Effector memory CD4-positive, alpha-beta T cell (primary cell): ENCODE results near the gene SIL1.
"Not testable (repeated sequence)": the region's sequence is repeated elsewhere in the genome, so short reads cannot be mapped to it uniquely, and the experiment has no call there.

Experiments used
- DNase-seq, 3 donors: peaks; one replicate each; pipeline ENCODE4 v3.0.0-alpha.2; 2020
- H3K27ac ChIP-seq: 2 replicates; pipeline ENCODE4 v1.7.0; 2013; ENCODE audit warnings: mild to moderate bottlenecking, low read length, moderate library complexity; ENCODE audit not compliant: insufficient read depth, poor library complexity, severe bottlenecking
- H3K27me3 ChIP-seq: replicated peaks from 2 replicates; pipeline ENCODE4 v1.7.0; 2013; ENCODE audit warnings: mild to moderate bottlenecking, low read length; ENCODE audit not compliant: insufficient read depth, control insufficient read depth, poor library complexity, severe bottlenecking
- H3K36me3 ChIP-seq: 2 replicates; pipeline ENCODE4 v1.7.0; 2013; ENCODE audit warnings: mild to moderate bottlenecking, low read length, moderate library complexity; ENCODE audit not compliant: control insufficient read depth, insufficient read depth
- H3K4me1 ChIP-seq: 2 replicates; pipeline ENCODE4 v1.7.0; 2013; ENCODE audit warnings: low read length, mild to moderate bottlenecking; ENCODE audit not compliant: control insufficient read depth, insufficient read depth, poor library complexity, severe bottlenecking
- H3K4me3 ChIP-seq: 2 replicates; pipeline ENCODE4 v1.7.0; 2013; ENCODE audit warnings: low read length, low read depth, mild to moderate bottlenecking; ENCODE audit not compliant: insufficient read depth, poor library complexity, severe bottlenecking
- H3K9me3 ChIP-seq: 2 replicates; pipeline ENCODE4 v1.7.0; 2013; ENCODE audit warnings: mild to moderate bottlenecking, low read length, moderate library complexity; ENCODE audit not compliant: control insufficient read depth

The SIL1 gene

GRCh38 chr5:139117342-139117884, 80.8 kb downstream of the SIL1 start:
- Histone ChIP-seq H3K27ac (no peak overlapping the region), H3K27me3 (no peaks in the 10 kb centered on the region), H3K9me3 (no peaks in the 10 kb centered on the region), H3K4me1 (no peaks in the 10 kb centered on the region), H3K36me3 (peaks cover 10% of the 10 kb centered on the region), H3K4me3 (no peak overlapping the region)
- no peak for DNase-seq

GRCh38 chr5:139116100-139116655, 82.0 kb downstream of the SIL1 start:
- Histone ChIP-seq H3K4me3 (no peak overlapping the region), H3K27ac (no peak overlapping the region), H3K36me3 (peaks cover 10% of the 10 kb centered on the region), H3K9me3 (no peaks in the 10 kb centered on the region), H3K4me1 (no peaks in the 10 kb centered on the region), H3K27me3 (no peaks in the 10 kb centered on the region)
- DNase-seq, result no peak

GRCh38 chr5:139113892-139114291, 84.3 kb downstream of the SIL1 start:
- Histone ChIP-seq H3K27me3 (no peaks in the 10 kb centered on the region), H3K4me1 (no peaks in the 10 kb centered on the region), H3K36me3 (no peaks in the 10 kb centered on the region), H3K4me3 (no peak overlapping the region), H3K27ac (no peak overlapping the region), H3K9me3 (no peaks in the 10 kb centered on the region)
- DNase-seq, result no peak

- not testable (repeated sequence) for H3K4me1 ChIP-seq, H3K36me3 ChIP-seq, H3K4me3 ChIP-seq, H3K27me3 ChIP-seq, H3K9me3 ChIP-seq, DNase-seq, H3K27ac ChIP-seq
Observed at GRCh38 chr5:139112362-139112761, 85.8 kb downstream of the SIL1 start.

- no peaks in the 10 kb centered on the region for H3K9me3 ChIP-seq
- H3K4me3 ChIP-seq, result no peak overlapping the region
- DNase-seq, result no peak
- H3K4me1 ChIP-seq, result no peaks in the 10 kb centered on the region
- H3K27ac ChIP-seq, result no peak overlapping the region
- H3K27me3 ChIP-seq, result no peaks in the 10 kb centered on the region
- no peaks in the 10 kb centered on the region for H3K36me3 ChIP-seq
Observed at GRCh38 chr5:139110526-139111168, 87.5 kb downstream of the SIL1 start.

- H3K27me3 ChIP-seq, result no peaks in the 10 kb centered on the region
- H3K27ac ChIP-seq, result no peak overlapping the region
- H3K9me3 ChIP-seq, result no peaks in the 10 kb centered on the region
- H3K36me3 ChIP-seq, result no peaks in the 10 kb centered on the region
- no peaks in the 10 kb centered on the region for H3K4me1 ChIP-seq
- no peak overlapping the region for H3K4me3 ChIP-seq
- no peak for DNase-seq
Observed at GRCh38 chr5:139108063-139108824, 89.9 kb downstream of the SIL1 start.

- H3K36me3 ChIP-seq, result no peaks in the 10 kb centered on the region
- no peak overlapping the region for H3K4me3 ChIP-seq
- no peak for DNase-seq
- H3K27ac ChIP-seq, result no peak overlapping the region
- no peaks in the 10 kb centered on the region for H3K27me3 ChIP-seq
- no peaks in the 10 kb centered on the region for H3K4me1 ChIP-seq
- no peaks in the 10 kb centered on the region for H3K9me3 ChIP-seq
Observed at GRCh38 chr5:139105621-139106071, 92.5 kb downstream of the SIL1 start.

GRCh38 chr5:139104577-139105276, 93.4 kb downstream of the SIL1 start:
- H3K27ac ChIP-seq, result no peak overlapping the region
- H3K27me3 ChIP-seq, result no peaks in the 10 kb centered on the region
- no peaks in the 10 kb centered on the region for H3K9me3 ChIP-seq
- no peaks in the 10 kb centered on the region for H3K36me3 ChIP-seq
- no peak overlapping the region for H3K4me3 ChIP-seq
- no peak for DNase-seq
- no peaks in the 10 kb centered on the region for H3K4me1 ChIP-seq

GRCh38 chr5:139103762-139104161, 94.4 kb downstream of the SIL1 start:
- Histone ChIP-seq H3K36me3 (no peaks in the 10 kb centered on the region), H3K27ac (no peak overlapping the region), H3K4me3 (no peak overlapping the region), H3K4me1 (no peaks in the 10 kb centered on the region), H3K9me3 (no peaks in the 10 kb centered on the region), H3K27me3 (no peaks in the 10 kb centered on the region)
- no peak for DNase-seq
